OCI-LY1 (cell line): ENCODE measurements around the gene NCAPD3.

Source experiments
- H2AFZ ChIP-seq: fragments of 200-600 bp; sonication (generic), shearing (Covaris generic); 2 replicates; pipeline ENCODE4 v1.6.0; 2014; ENCODE audit warnings: antibody characterized with exemption, mild to moderate bottlenecking, low read length
- H3F3A ChIP-seq: fragments of 200-600 bp; sonication (generic), shearing (Covaris generic); 2 replicates; pipeline ENCODE4 v1.6.0; 2014; ENCODE audit warnings: mild to moderate bottlenecking, antibody characterized with exemption, low read length, moderate library complexity; ENCODE audit not compliant: insufficient read depth
- H3K27ac ChIP-seq: fragments of 200-600 bp; sonication (generic); 2 replicates; pipeline ENCODE4 v1.5.1; 2014; ENCODE audit warnings: low read length, mixed run types, mild to moderate bottlenecking, low read depth; ENCODE audit not compliant: poor library complexity, severe bottlenecking
- H3K27me3 ChIP-seq: fragments of 200-600 bp; sonication (generic); 2 replicates; pipeline ENCODE4 v1.6.0; 2014; ENCODE audit warnings: antibody characterized with exemption, mild to moderate bottlenecking, low read length, moderate library complexity; ENCODE audit not compliant: insufficient read depth
- H3K36me3 ChIP-seq: fragments of 200-600 bp; sonication (generic); 2 replicates; pipeline ENCODE4 v1.6.1; 2014; ENCODE audit warnings: mild to moderate bottlenecking, antibody characterized with exemption, low read length, moderate library complexity, mixed read lengths; ENCODE audit not compliant: insufficient read depth
- H3K4me1 ChIP-seq: fragments of 200-600 bp; sonication (generic); 2 replicates; pipeline ENCODE4 v1.5.1; 2014; ENCODE audit warnings: mild to moderate bottlenecking, low read length, moderate library complexity; ENCODE audit not compliant: insufficient read depth, severe bottlenecking
- H3K4me2 ChIP-seq: fragments of 200-600 bp; sonication (generic), shearing (Covaris generic); 2 replicates; pipeline ENCODE4 v1.6.1; 2014; ENCODE audit warnings: low read length
- H3K4me3 ChIP-seq: fragments of 200-600 bp; sonication (generic); 2 replicates; pipeline ENCODE4 v1.5.1; 2014; ENCODE audit warnings: low read length, low read depth, mild to moderate bottlenecking, mixed read lengths; ENCODE audit not compliant: poor library complexity, severe bottlenecking
- H3K79me2 ChIP-seq: fragments of 200-600 bp; shearing (Covaris generic); 2 replicates; pipeline ENCODE4 v1.6.1; 2016; ENCODE audit warnings: mixed run types, low read length, mixed read lengths; ENCODE audit not compliant: insufficient read depth
- H3K9ac ChIP-seq: fragments of 200-600 bp; sonication (generic), shearing (Covaris generic); 2 replicates; pipeline ENCODE4 v1.6.1; 2014; ENCODE audit warnings: mild to moderate bottlenecking, low read length, mixed read lengths
- H3K9me2 ChIP-seq: fragments of 200-600 bp; sonication (generic), shearing (Covaris generic); 2 replicates; pipeline ENCODE4 v1.6.1; 2014; ENCODE audit warnings: low read depth, mild to moderate bottlenecking, low read length, mixed read lengths
- H3K9me3 ChIP-seq: fragments of 200-600 bp; shearing (Covaris generic); 2 replicates; pipeline ENCODE4 v1.6.1; 2014; ENCODE audit warnings: low read length, mixed read lengths
- H4K20me1 ChIP-seq: fragments of 200-600 bp; sonication (generic), shearing (Covaris generic); 2 replicates; pipeline ENCODE4 v1.6.0; 2016; ENCODE audit warnings: mild to moderate bottlenecking, low read length; ENCODE audit not compliant: insufficient read depth
- CTCF ChIP-seq: fragments of 200-600 bp; sonication (generic), shearing (Covaris generic); IDR thresholded peaks from 2 replicates; pipeline ENCODE4 v1.5.1; 2017; ENCODE audit warnings: mild to moderate bottlenecking, antibody characterized with exemption, low read length, moderate library complexity, mixed read lengths
- EZH2 ChIP-seq: fragments of 200-600 bp; sonication (generic), shearing (Covaris generic); IDR thresholded peaks from 2 replicates; pipeline ENCODE4 v1.8.0; 2017; ENCODE audit warnings: borderline replicate concordance, mixed run types, mild to moderate bottlenecking, antibody characterized with exemption, low read length, moderate library complexity, mixed read lengths

The NCAPD3 gene

GRCh38 chr11:134154441-134154840 lies 69.3 kb downstream of the NCAPD3 start:
- no peak for TF ChIP-seq CTCF
- TF ChIP-seq EZH2, result no peak
- Histone ChIP-seq H3K4me2 (no peak overlapping the region), H3K27me3 (no peaks in the 10 kb centered on the region), H4K20me1 (no peaks in the 10 kb centered on the region), H3K36me3 (peaks cover 87% of the 10 kb centered on the region), H3K27ac (no peak overlapping the region), H2AFZ (no peak overlapping the region), H3K9me2 (no peaks in the 10 kb centered on the region), H3K9ac (no peak overlapping the region), H3F3A (no peaks in the 10 kb centered on the region), H3K4me1 (no peaks in the 10 kb centered on the region), H3K4me3 (no peak overlapping the region), H3K9me3 (no peaks in the 10 kb centered on the region), H3K79me2 (no peaks in the 10 kb centered on the region)

DNA sequence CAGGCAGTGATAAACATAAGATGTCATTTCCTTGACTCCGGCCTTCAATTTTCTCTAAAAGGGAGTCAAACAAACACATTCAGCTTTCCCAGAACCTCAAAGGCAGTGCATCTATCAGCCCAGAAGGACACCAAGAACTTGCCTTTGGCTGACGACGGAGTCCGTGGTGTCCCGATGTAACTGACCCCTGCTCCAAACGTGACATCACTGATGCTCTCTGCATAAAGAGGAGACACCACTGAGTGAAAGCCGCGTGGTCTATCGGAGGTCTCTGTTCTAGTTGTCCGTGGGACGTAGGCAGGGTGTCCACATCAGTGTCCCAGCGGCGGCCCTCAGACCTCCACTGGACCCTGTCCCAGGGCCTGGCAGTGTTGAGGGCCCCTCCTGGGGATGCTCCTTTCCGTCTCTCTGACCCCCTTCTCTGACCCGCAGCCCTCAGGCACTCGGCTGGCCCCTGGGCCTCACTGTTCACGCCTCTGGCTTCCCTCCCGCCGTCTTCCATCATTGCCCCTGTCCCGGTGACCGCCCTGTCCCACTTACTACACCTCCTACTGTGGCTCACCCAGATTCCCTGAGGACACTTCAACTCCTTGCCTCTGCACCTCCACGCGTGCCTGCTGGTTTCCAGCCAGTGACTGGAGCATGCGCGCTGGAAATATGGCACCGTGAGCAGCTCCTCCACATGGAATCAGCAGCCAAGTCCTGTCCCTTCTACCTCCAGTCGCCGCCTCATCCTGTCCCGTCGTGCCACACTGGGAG lies 70.4 kb downstream of the NCAPD3 start:
- Histone ChIP-seq H3K4me2 (no peak overlapping the region), H3K4me3 (no peak overlapping the region), H3F3A (no peaks in the 10 kb centered on the region), H3K36me3 (peaks cover 81% of the 10 kb centered on the region), H3K9ac (no peak overlapping the region), H3K27me3 (no peaks in the 10 kb centered on the region), H3K27ac (no peak overlapping the region), H3K4me1 (no peaks in the 10 kb centered on the region), H3K9me2 (no peaks in the 10 kb centered on the region), H3K9me3 (no peaks in the 10 kb centered on the region), H4K20me1 (no peaks in the 10 kb centered on the region), H3K79me2 (no peaks in the 10 kb centered on the region), H2AFZ (no peak overlapping the region)
- TF ChIP-seq EZH2 (no peak), CTCF (no peak)

- no peaks in the 10 kb centered on the region for H3K9me2 ChIP-seq
- TF ChIP-seq CTCF, result no peak
- no peak for TF ChIP-seq EZH2
- no peaks in the 10 kb centered on the region for H3K79me2 ChIP-seq
- H3K36me3 ChIP-seq, result peaks cover 75% of the 10 kb centered on the region
- H2AFZ ChIP-seq, result no peak overlapping the region
- H3F3A ChIP-seq, result no peaks in the 10 kb centered on the region
- H3K4me1 ChIP-seq, result no peaks in the 10 kb centered on the region
- H3K4me3 ChIP-seq, result no peak overlapping the region
- no peaks in the 10 kb centered on the region for H3K27me3 ChIP-seq
- H4K20me1 ChIP-seq, result no peaks in the 10 kb centered on the region
- H3K4me2 ChIP-seq, result no peak overlapping the region
- no peak overlapping the region for H3K27ac ChIP-seq
- H3K9me3 ChIP-seq, result no peaks in the 10 kb centered on the region
- no peak overlapping the region for H3K9ac ChIP-seq
Measured at GRCh38 chr11:134152696-134153095, 71.1 kb downstream of the NCAPD3 start.
